Peyer's patch (tissue), 4 donors: ENCODE measurements around the gene DDR2. TPM values are rescaled to one million over a fixed set of nuclear protein-coding genes. Genes with fewer than 3 reads are reported as not detected.
"Not testable (repeated sequence)": the region's sequence is repeated elsewhere in the genome, so short reads cannot be mapped to it uniquely, and the experiment has no call there.

Experiments
- DNase-seq, 3 donors: peaks; one replicate each; pipeline ENCODE4 v3.0.0-alpha.2; 2017 to 2019
- H3K27ac ChIP-seq, 4 donors: fragments of 200-600 bp; sonication (generic); one replicate each; pipeline ENCODE4 v1.5.1; 2016 to 2019
- H3K27me3 ChIP-seq, 2 donors: fragments of 200-600 bp; sonication (generic); one replicate each; pipeline ENCODE4 v1.5.1; 2019
- H3K36me3 ChIP-seq, 3 donors: fragments of 200-600 bp; sonication (generic); one replicate each; pipeline ENCODE4 v1.5.1; 2016 to 2019
- H3K4me1 ChIP-seq, 4 donors: fragments of 200-600 bp; sonication (generic); one replicate each; pipeline ENCODE4 v1.5.1; 2016 to 2019
- H3K4me3 ChIP-seq, 4 donors: fragments of 200-600 bp; sonication (generic); 1 replicate in 3 of 4; 2 replicates in 1 of 4; pipeline ENCODE4 v1.5.1; 2016 to 2019; ENCODE audit warnings: mild to moderate bottlenecking in 1 of 4
- H3K9me3 ChIP-seq, 4 donors: fragments of 200-600 bp; sonication (generic); one replicate each; pipeline ENCODE4 v1.5.1; 2016 to 2019; ENCODE audit warnings: mild to moderate bottlenecking in 1 of 4
- CTCF ChIP-seq, 6 experiments: fragments of 450-650 bp in 4 of 6; fragments of 200-600 bp in 2 of 6; sonication (generic) in 1 of 6; IDR thresholded peaks; one replicate each; pipeline ENCODE4 v1.5.1; 2017 to 2019; ENCODE audit warnings: antibody characterized with exemption in 6 of 6, mild to moderate bottlenecking in 3 of 6, moderate library complexity in 1 of 6
- POLR2A ChIP-seq, 2 donors: fragments of 450-650 bp; IDR thresholded peaks; one replicate each; pipeline ENCODE4 v1.5.1; 2017; ENCODE audit warnings: antibody characterized with exemption in 2 of 2, mild to moderate bottlenecking in 2 of 2, moderate library complexity in 2 of 2
- total RNA-seq, 4 donors: library from RNA; depleted of rRNA; stranded (reverse); fragments of >200 nt; gene quantifications; one replicate each; pipeline ENCODE4 v1.1.0, GENCODE V29; 2016

Gene DDR2
- total RNA-seq, 4 donors from 2014 or later, result 14.9 to 112 (median 37.2) TPM

GRCh38 chr1:162596514-162597170, 35.6 kb upstream of the DDR2 start:
- no peak for DNase-seq
- Histone ChIP-seq H3K4me1 (no peaks in the 10 kb centered on the region), H3K4me3 (no peak overlapping the region), H3K27ac (no peak overlapping the region), H3K27me3 (no peaks in the 10 kb centered on the region), H3K36me3 (peaks cover 0 to 70% (median 0%) of the 10 kb centered on the region in 3 donors), H3K9me3 (no peaks in the 10 kb centered on the region)
- no peak for TF ChIP-seq POLR2A (IDR thresholded peaks at IDR 0.05)
- no peak for TF ChIP-seq CTCF (IDR thresholded peaks at IDR 0.05)

- Histone ChIP-seq H3K9me3 (no peaks in the 10 kb centered on the region), H3K4me3 (no peak overlapping the region), H3K4me1 (no peaks in the 10 kb centered on the region), H3K36me3 (peaks cover 0 to 59% (median 0%) of the 10 kb centered on the region in 3 donors), H3K27me3 (no peaks in the 10 kb centered on the region), H3K27ac (no peak overlapping the region)
- DNase-seq, result no peak
- TF ChIP-seq CTCF (IDR thresholded peaks at IDR 0.05), result no peak
- no peak for TF ChIP-seq POLR2A (IDR thresholded peaks at IDR 0.05)
Measured at GRCh38 chr1:162599451-162599850, 32.8 kb upstream of the DDR2 start.

GRCh38 chr1:162603117-162603516, 29.1 kb upstream of the DDR2 start:
- H3K9me3 ChIP-seq, H3K27me3 ChIP-seq, DNase-seq, H3K4me1 ChIP-seq, H3K4me3 ChIP-seq, H3K27ac ChIP-seq: not testable (repeated sequence)
- H3K36me3 ChIP-seq, result peaks cover 0 to 50% (median 0%) of the 10 kb centered on the region in 3 donors

GRCh38 chr1:162605225-162605927, 26.9 kb upstream of the DDR2 start:
- H3K4me1 ChIP-seq, result no peaks in the 10 kb centered on the region
- TF ChIP-seq POLR2A (IDR thresholded peaks at IDR 0.05) (no peak), CTCF (IDR thresholded peaks at IDR 0.05) (no peak)
- H3K27ac ChIP-seq, result no peak overlapping the region
- H3K27me3 ChIP-seq, result no peaks in the 10 kb centered on the region
- no peaks in the 10 kb centered on the region for H3K9me3 ChIP-seq
- no peak overlapping the region for H3K4me3 ChIP-seq
- peaks cover 0 to 27% (median 0%) of the 10 kb centered on the region in 3 donors for H3K36me3 ChIP-seq
- DNase-seq, result no peak

GRCh38 chr1:162609306-162609705, 23.0 kb upstream of the DDR2 start:
- DNase-seq, result no peak
- H3K36me3 ChIP-seq, result no peaks in the 10 kb centered on the region
- H3K9me3 ChIP-seq, result no peaks in the 10 kb centered on the region
- TF ChIP-seq CTCF (IDR thresholded peaks at IDR 0.05) (no peak), POLR2A (IDR thresholded peaks at IDR 0.05) (no peak)
- no peaks in the 10 kb centered on the region for H3K27me3 ChIP-seq
- no peak overlapping the region for H3K4me3 ChIP-seq
- H3K4me1 ChIP-seq, result peaks cover 0 to 8% (median 0%) of the 10 kb centered on the region in 4 donors
- H3K27ac ChIP-seq, result no peak overlapping the region
